LNCaP clone FGC (cell line): Measurements from ENCODE around the gene ELOVL5.

Source experiments
- DNase-seq: peaks from one replicate; pipeline ENCODE4 v3.0.0-alpha.2; 2011; ENCODE audit warnings: low read depth
- H3K4me3 ChIP-seq: 2 replicates; pipeline ENCODE4 v1.5.1; 2011; ENCODE audit warnings: mild to moderate bottlenecking, low read depth, low read length, control low read depth
- CTCF ChIP-seq: IDR thresholded peaks from 2 replicates; pipeline ENCODE4 v1.5.1; 2012; ENCODE audit warnings: mild to moderate bottlenecking; ENCODE audit not compliant: control insufficient read depth, insufficient read depth; ENCODE audit errors: extremely low read depth

ELOVL5 gene

GRCh38 chr6:53340536-53340935, 8.2 kb downstream of the ELOVL5 start:
- TF ChIP-seq CTCF, result no peak
- H3K4me3 ChIP-seq, result no peak overlapping the region
- DNase-seq, result no peak

GRCh38 chr6:53339424-53339823, 9.3 kb downstream of the ELOVL5 start:
- TF ChIP-seq CTCF, result no peak
- H3K4me3 ChIP-seq, result no peak overlapping the region
- no peak for DNase-seq

GRCh38 chr6:53338304-53338703, 10.4 kb downstream of the ELOVL5 start:
- DNase-seq, result no peak
- TF ChIP-seq CTCF, result no peak
- H3K4me3 ChIP-seq, result no peak overlapping the region

- no peak for DNase-seq
- no peak overlapping the region for H3K4me3 ChIP-seq
- no peak for TF ChIP-seq CTCF
These were observed 12.7 kb downstream of the ELOVL5 start for GRCh38 chr6:53336070-53336469.

- no peak for DNase-seq
- no peak overlapping the region for H3K4me3 ChIP-seq
- TF ChIP-seq CTCF, result no peak
These were observed 13.3 kb downstream of the ELOVL5 start for GRCh38 chr6:53335224-53335994.

GRCh38 chr6:53333439-53334408, 15.0 kb downstream of the ELOVL5 start:
- no peak for TF ChIP-seq CTCF
- DNase-seq, result no peak
- H3K4me3 ChIP-seq, result no peak overlapping the region
